Mesenchymal stem cell (in vitro differentiated cells and primary cell): Measurements from ENCODE around the gene ERBB4.

ENCODE experiments used
- DNase-seq: peaks from one replicate; pipeline ENCODE4 v3.0.0-alpha.2; 2013
- H2AFZ ChIP-seq: one replicate; pipeline ENCODE4 v1.6.1; 2013; ENCODE audit warnings: low read depth, mild to moderate bottlenecking, control low read depth, inconsistent platforms, low read length, moderate library complexity
- H2AK5ac ChIP-seq: 2 replicates; pipeline ENCODE4 v1.6.1; 2013; ENCODE audit warnings: low read length, moderate library complexity, mild to moderate bottlenecking, inconsistent platforms; ENCODE audit not compliant: severe bottlenecking
- H2BK120ac ChIP-seq: one replicate; pipeline ENCODE4 v1.6.1; 2013; ENCODE audit warnings: low read depth, mild to moderate bottlenecking, inconsistent platforms, low read length, moderate library complexity
- H2BK12ac ChIP-seq, 2 experiments: one replicate each; pipeline ENCODE4 v1.6.1; 2013; ENCODE audit warnings: inconsistent platforms in 2 of 2, low read length in 2 of 2, mild to moderate bottlenecking in 2 of 2, moderate library complexity in 2 of 2, control low read depth in 1 of 2
- H2BK15ac ChIP-seq: one replicate; pipeline ENCODE4 v1.6.1; 2013; ENCODE audit warnings: mild to moderate bottlenecking, low read depth, inconsistent platforms; ENCODE audit not compliant: poor library complexity, severe bottlenecking
- H2BK5ac ChIP-seq: 2 replicates; pipeline ENCODE4 v1.6.1; 2013; ENCODE audit warnings: low read depth, mild to moderate bottlenecking, low read length, control low read depth, inconsistent platforms; ENCODE audit not compliant: poor library complexity, severe bottlenecking
- H3K14ac ChIP-seq, 2 experiments: one replicate each; pipeline ENCODE4 v1.6.1; 2013; ENCODE audit warnings: inconsistent platforms in 2 of 2, low read length in 2 of 2, control low read depth in 1 of 2, mild to moderate bottlenecking in 1 of 2, moderate library complexity in 1 of 2
- H3K18ac ChIP-seq, 2 experiments: one replicate each; pipeline ENCODE4 v1.6.1; 2013; ENCODE audit warnings: inconsistent platforms in 2 of 2, low read length in 2 of 2, control low read depth in 1 of 2, low read depth in 1 of 2, mild to moderate bottlenecking in 1 of 2
- H3K23ac ChIP-seq, 2 experiments: one replicate each; pipeline ENCODE4 v1.6.1; 2013; ENCODE audit warnings: inconsistent platforms in 2 of 2, low read length in 2 of 2, mild to moderate bottlenecking in 2 of 2, moderate library complexity in 2 of 2, control low read depth in 1 of 2
- H3K27ac ChIP-seq: 2 replicates; pipeline ENCODE4 v1.5.1; 2013; ENCODE audit warnings: mild to moderate bottlenecking, moderate library complexity, low read length, control low read depth, inconsistent platforms; ENCODE audit not compliant: poor library complexity, severe bottlenecking
- H3K27me3 ChIP-seq, 2 experiments: 2 replicates each; pipeline versions ENCODE4 v1.6.1 to v1.7.0; 2013; ENCODE audit warnings: low read length in 2 of 2, mild to moderate bottlenecking in 2 of 2, moderate library complexity in 2 of 2, control low read depth in 1 of 2, inconsistent platforms in 1 of 2; ENCODE audit not compliant: control insufficient read depth in 1 of 2, insufficient read depth in 1 of 2
- H3K36me3 ChIP-seq, 2 experiments: 2 replicates each; pipeline versions ENCODE4 v1.6.1 to v1.7.0; 2013; ENCODE audit warnings: low read length in 2 of 2, control low read depth in 1 of 2, inconsistent platforms in 1 of 2, low read depth in 1 of 2, mild to moderate bottlenecking in 1 of 2; ENCODE audit not compliant: insufficient read depth in 2 of 2, control insufficient read depth in 1 of 2
- H3K4ac ChIP-seq, 2 experiments: one replicate each; pipeline ENCODE4 v1.6.1; 2013; ENCODE audit warnings: inconsistent platforms in 2 of 2, low read length in 2 of 2, mild to moderate bottlenecking in 2 of 2, moderate library complexity in 2 of 2, control low read depth in 1 of 2, low read depth in 1 of 2
- H3K4me1 ChIP-seq: 2 replicates; pipeline ENCODE4 v1.6.1; 2013; ENCODE audit warnings: low read depth, low read length, control low read depth; ENCODE audit not compliant: control insufficient read depth, insufficient read depth
- H3K4me2 ChIP-seq: 2 replicates; pipeline ENCODE4 v1.6.1; 2013; ENCODE audit warnings: low read length, mild to moderate bottlenecking, inconsistent platforms; ENCODE audit not compliant: poor library complexity, severe bottlenecking
- H3K4me3 ChIP-seq, 2 experiments: 2 replicates each; pipeline versions ENCODE4 v1.5.1 to v1.7.0; 2013; ENCODE audit warnings: low read length in 2 of 2, mild to moderate bottlenecking in 2 of 2, control low read depth in 1 of 2, low read depth in 1 of 2; ENCODE audit not compliant: insufficient read depth in 1 of 2
- H3K79me1 ChIP-seq: replicated peaks from 2 replicates; pipeline ENCODE4 v1.6.1; 2013; ENCODE audit warnings: mild to moderate bottlenecking, control low read depth, low read length, inconsistent platforms; ENCODE audit not compliant: poor library complexity, severe bottlenecking
- H3K9ac ChIP-seq: 2 replicates; pipeline ENCODE4 v1.7.0; 2013; ENCODE audit warnings: mild to moderate bottlenecking, low read length, moderate library complexity
- H3K9me3 ChIP-seq: 2 replicates; pipeline ENCODE4 v1.7.0; 2013; ENCODE audit warnings: mild to moderate bottlenecking, low read length; ENCODE audit not compliant: control insufficient read depth
- H4K8ac ChIP-seq: one replicate; pipeline ENCODE4 v1.6.1; 2013; ENCODE audit warnings: inconsistent platforms, mild to moderate bottlenecking, low read length, moderate library complexity
- H4K91ac ChIP-seq: one replicate; pipeline ENCODE4 v1.6.1; 2013; ENCODE audit warnings: mild to moderate bottlenecking, low read length, inconsistent platforms
- WGBS: methylation state at CpG from one replicate; pipeline ENCODE4 v1.1.7; 2013; ENCODE audit warnings: mixed read lengths; 5-methylcytosine and 5-hydroxymethylcytosine counted together

ERBB4 gene

DNA sequence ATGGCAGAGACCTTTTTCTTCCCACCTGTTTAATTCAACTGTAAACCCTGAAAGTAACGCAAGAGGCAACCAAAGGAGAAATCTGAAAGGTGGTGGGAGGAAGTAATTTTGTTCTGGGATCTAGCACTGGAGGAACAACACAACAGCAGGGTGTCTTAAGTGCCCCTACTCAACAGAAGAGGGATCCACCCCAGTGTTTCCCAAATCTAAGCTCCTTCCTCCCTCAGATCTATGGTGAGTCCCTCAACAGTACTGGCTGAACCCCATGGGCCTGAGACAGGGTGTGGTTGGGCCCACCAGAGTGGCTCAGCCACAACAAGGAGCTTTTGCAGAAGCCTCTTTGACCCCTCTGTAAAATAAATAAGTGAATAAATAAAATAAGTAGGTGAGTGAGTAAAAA, 790.3 kb downstream of the ERBB4 start:
- Histone ChIP-seq H2BK5ac (no peak overlapping the region), H3K4ac (no peak overlapping the region), H3K27ac (no peak overlapping the region), H2BK12ac (no peak overlapping the region), H3K9me3 (no peaks in the 10 kb centered on the region), H3K4me1 (no peaks in the 10 kb centered on the region), H3K9ac (no peak overlapping the region), H2AFZ (no peak overlapping the region), H3K18ac (no peak overlapping the region), H3K23ac (no peak overlapping the region), H2BK15ac (no peak overlapping the region), H4K91ac (no peak overlapping the region), H3K79me1 (no peaks in the 10 kb centered on the region), H3K14ac (no peak overlapping the region), H2AK5ac (no peak overlapping the region), H3K36me3 (no peaks in the 10 kb centered on the region), H2BK120ac (no peak overlapping the region), H4K8ac (no peak overlapping the region), H3K4me2 (no peak overlapping the region), H3K4me3 (no peak overlapping the region), H3K27me3 (no peaks in the 10 kb centered on the region)
- DNase-seq: no peak
- no CpG with 5 or more reads among the region's 1 CpG for WGBS

GRCh38 chr2:211745295-211746097, 793.1 kb downstream of the ERBB4 start:
- H3K14ac ChIP-seq: no peak overlapping the region
- no peak overlapping the region for H3K27ac ChIP-seq
- H4K8ac ChIP-seq: no peak overlapping the region
- no peak overlapping the region for H2BK120ac ChIP-seq
- no peak overlapping the region for H4K91ac ChIP-seq
- H3K79me1 ChIP-seq: no peaks in the 10 kb centered on the region
- no peak overlapping the region for H3K23ac ChIP-seq
- no peak overlapping the region for H2AFZ ChIP-seq
- no peaks in the 10 kb centered on the region for H3K4me1 ChIP-seq
- no peak overlapping the region for H2BK15ac ChIP-seq
- H2BK5ac ChIP-seq: no peak overlapping the region
- no peak overlapping the region for H3K4ac ChIP-seq
- no peak overlapping the region for H3K4me2 ChIP-seq
- WGBS: 0% methylated on average over 1 of the region's 4 CpGs
- H3K36me3 ChIP-seq: no peaks in the 10 kb centered on the region
- no peak overlapping the region for H2AK5ac ChIP-seq
- no peak overlapping the region for H3K9ac ChIP-seq
- H3K27me3 ChIP-seq: no peaks in the 10 kb centered on the region
- no peak overlapping the region for H3K4me3 ChIP-seq
- H3K9me3 ChIP-seq: no peaks in the 10 kb centered on the region
- peak; percentile 70 for DNase-seq
- H3K18ac ChIP-seq: no peak overlapping the region
- no peak overlapping the region for H2BK12ac ChIP-seq

DNA sequence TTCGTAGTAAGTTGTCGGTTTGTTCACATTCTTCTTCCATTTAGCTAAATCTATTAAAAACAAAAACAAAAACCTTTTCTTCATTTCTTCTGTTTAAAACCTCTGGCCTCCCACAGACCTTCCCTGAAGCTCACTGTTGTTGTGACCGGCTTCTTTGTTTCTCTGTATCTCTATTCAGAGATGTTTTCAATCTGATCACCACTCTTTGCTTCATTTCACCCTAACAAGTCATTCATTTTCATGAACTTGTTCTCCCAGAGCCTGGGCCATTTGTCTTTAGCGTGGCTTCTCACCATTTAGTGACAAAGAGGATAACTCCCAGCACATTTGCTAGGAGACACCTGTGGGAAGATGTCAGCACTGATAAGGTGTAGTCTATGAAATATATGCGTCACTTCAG, 794.2 kb downstream of the ERBB4 start:
- no peak overlapping the region for H2BK12ac ChIP-seq
- H3K9ac ChIP-seq: no peak overlapping the region
- no peak overlapping the region for H3K4me3 ChIP-seq
- no peaks in the 10 kb centered on the region for H3K27me3 ChIP-seq
- no peaks in the 10 kb centered on the region for H3K4me1 ChIP-seq
- H4K8ac ChIP-seq: no peak overlapping the region
- DNase-seq: no peak
- no peak overlapping the region for H2AK5ac ChIP-seq
- H3K79me1 ChIP-seq: no peaks in the 10 kb centered on the region
- H2AFZ ChIP-seq: no peak overlapping the region
- H3K14ac ChIP-seq: no peak overlapping the region
- no peak overlapping the region for H3K18ac ChIP-seq
- no peak overlapping the region for H4K91ac ChIP-seq
- no peak overlapping the region for H3K4me2 ChIP-seq
- H3K9me3 ChIP-seq: no peaks in the 10 kb centered on the region
- H2BK15ac ChIP-seq: no peak overlapping the region
- no peak overlapping the region for H2BK5ac ChIP-seq
- no peaks in the 10 kb centered on the region for H3K36me3 ChIP-seq
- no peak overlapping the region for H3K4ac ChIP-seq
- 90% methylated on average over 5 of the region's 5 CpGs for WGBS
- no peak overlapping the region for H2BK120ac ChIP-seq
- no peak overlapping the region for H3K23ac ChIP-seq
- no peak overlapping the region for H3K27ac ChIP-seq

DNA sequence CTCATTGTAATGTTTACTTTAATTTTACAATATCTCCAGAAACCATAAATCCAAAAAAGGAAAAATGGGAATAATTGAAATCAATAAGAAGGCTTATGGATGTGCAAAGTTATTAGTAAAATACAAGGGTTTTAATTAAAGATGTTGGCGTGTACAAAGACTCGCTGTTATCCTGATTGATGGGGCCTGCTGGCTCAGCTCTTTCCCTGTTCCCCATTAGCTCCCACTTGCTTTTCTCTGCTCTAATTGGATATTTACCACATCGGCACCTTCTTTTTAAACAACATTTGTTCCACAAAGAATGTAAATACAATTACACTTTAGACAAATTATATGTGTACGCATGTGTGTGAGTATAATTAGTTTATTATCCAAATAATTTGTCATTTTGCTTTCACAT, 796.6 kb downstream of the ERBB4 start:
- Histone ChIP-seq H3K9me3 (no peaks in the 10 kb centered on the region), H3K4me1 (no peaks in the 10 kb centered on the region), H3K14ac (no peak overlapping the region), H3K18ac (no peak overlapping the region), H2BK15ac (no peak overlapping the region), H2AFZ (no peak overlapping the region), H3K4me2 (no peak overlapping the region), H4K8ac (no peak overlapping the region), H3K4ac (no peak overlapping the region), H4K91ac (no peak overlapping the region), H3K36me3 (no peaks in the 10 kb centered on the region), H3K27ac (no peak overlapping the region), H3K79me1 (no peaks in the 10 kb centered on the region), H2AK5ac (no peak overlapping the region), H2BK12ac (no peak overlapping the region), H2BK120ac (no peak overlapping the region), H2BK5ac (no peak overlapping the region), H3K4me3 (no peak overlapping the region), H3K9ac (no peak overlapping the region), H3K27me3 (no peaks in the 10 kb centered on the region), H3K23ac (no peak overlapping the region)
- WGBS: 90% methylated on average over 2 of the region's 4 CpGs
- no peak for DNase-seq
